H1 (cell line): ENCODE data around the gene CDHR2. TPM values are rescaled to one million over a fixed set of nuclear protein-coding genes. Genes with fewer than 3 reads are reported as not detected.

Experiments
- GTF2F1 ChIP-seq: IDR thresholded peaks from 2 replicates; pipeline ENCODE4 v1.6.1; 2012; ENCODE audit warnings: low read depth, low read length, improper control_type of control experiment, borderline replicate concordance
- JUN ChIP-seq: IDR thresholded peaks from 2 replicates; pipeline ENCODE4 v1.6.1; 2011; ENCODE audit warnings: low read depth, mild to moderate bottlenecking, improper control_type of control experiment, low read length
- KDM4A ChIP-seq: IDR thresholded peaks from one replicate; pipeline ENCODE4 v1.7.1; 2012; ENCODE audit warnings: low read depth, mild to moderate bottlenecking, moderate library complexity, low read length, inconsistent platforms; ENCODE audit not compliant: severe bottlenecking
- RAD21 ChIP-seq, 2 experiments: IDR thresholded peaks in 1 of 2; conservative IDR thresholded peaks in 1 of 2; 2 replicates each; pipeline ENCODE4 v1.6.1; 2011; ENCODE audit warnings: low read depth in 2 of 2, low read length in 2 of 2, improper control_type of control experiment in 1 of 2, inconsistent platforms in 1 of 2, mild to moderate bottlenecking in 1 of 2, moderate library complexity in 1 of 2
- RBBP5 ChIP-seq: IDR thresholded peaks from 2 replicates; pipeline ENCODE4 v1.7.1; 2012; ENCODE audit warnings: low read depth, mild to moderate bottlenecking, inconsistent platforms, low read length, moderate library complexity, borderline replicate concordance
- SP2 ChIP-seq: IDR thresholded peaks from 2 replicates; pipeline ENCODE4 v1.6.1; 2012; ENCODE audit warnings: mild to moderate bottlenecking, low read length, inconsistent platforms
- TAF7 ChIP-seq: optimal IDR thresholded peaks from 2 replicates; pipeline ENCODE3; 2011; ENCODE audit warnings: low read depth, mild to moderate bottlenecking, inconsistent platforms, low read length, moderate library complexity, borderline replicate concordance
- polyA plus RNA-seq, 7 experiments: library from polyadenylated mRNA; depleted of rRNA in 3 of 7; stranded (reverse) in 5 of 7; unstranded in 2 of 7; fragments of >200 nt in 5 of 7; fragments of 200-250 nt in 2 of 7; gene quantifications; 1 replicate in 5 of 7; 2 replicates in 1 of 7; 4 replicates in 1 of 7; pipeline versions ENCODE4 v1.2.1 to v1.2.3, GENCODE V29; 2011 to 2013; ENCODE audit warnings: missing spikeins in 2 of 7, mixed read lengths in 2 of 7
- total RNA-seq: library from RNA; stranded (reverse); fragmentation: NEBNext Ultra II Directional; extraction: Animal tissue kit (Norgen Biotek cat#: 25700); gene quantifications from 2 replicates; pipeline ENCODE4 v1.2.1, GENCODE V29; 2021

The CDHR2 gene
- total and polyA plus RNA-seq, 2 of the 8 experiments (the other 6 are each of a cell fraction or from before 2014, with no cell fraction given): 0.02 to 0.43 TPM

- TF ChIP-seq RAD21 (IDR thresholded peaks at IDR 0.05 in 1 of 2, conservative IDR thresholded peaks at IDR 0.05 in 1 of 2; ENCODE audit: low read depth in 2 of 2, low read length in 2 of 2): no peak
- no peak for TF ChIP-seq RBBP5
- TF ChIP-seq TAF7: no peak
- no peak for TF ChIP-seq JUN
- TF ChIP-seq SP2: no peak
- no peak for TF ChIP-seq GTF2F1
- no peak for TF ChIP-seq KDM4A
These were observed 28.4 kb downstream of the CDHR2 start (continued) for GRCh38 chr5:176577312-176578176.
